Thyroid gland (tissue), 4 donors: Measurements from ENCODE around the gene UGT1A5. TPM values are rescaled to one million over a fixed set of nuclear protein-coding genes. Genes with fewer than 3 reads are reported as not detected.

ENCODE experiments used
- DNase-seq, 2 donors: peaks; one replicate each; pipeline ENCODE4 v3.0.0-alpha.2; 2019
- H3K27ac ChIP-seq, 3 donors: fragments of 200-600 bp; sonication (generic); 1 replicate in 2 of 3; 2 replicates in 1 of 3; pipeline ENCODE4 v1.5.1; 2016 to 2019; ENCODE audit warnings: mild to moderate bottlenecking in 1 of 3, moderate library complexity in 1 of 3
- H3K27me3 ChIP-seq: fragments of 200-600 bp; sonication (generic); one replicate; pipeline ENCODE4 v1.5.1; 2019
- H3K36me3 ChIP-seq, 2 donors: fragments of 200-600 bp; sonication (generic); one replicate each; pipeline ENCODE4 v1.5.1; 2016 to 2019
- H3K4me1 ChIP-seq, 2 donors: fragments of 200-600 bp; sonication (generic); one replicate each; pipeline ENCODE4 v1.5.1; 2017 to 2019
- H3K4me3 ChIP-seq, 3 donors: fragments of 200-600 bp; sonication (generic); replicated peaks in 1 of 3; 1 replicate in 2 of 3; 2 replicates in 1 of 3; pipeline ENCODE4 v1.5.1; 2016; ENCODE audit warnings: mild to moderate bottlenecking in 1 of 3
- H3K9me3 ChIP-seq: fragments of 200-600 bp; sonication (generic); one replicate; pipeline ENCODE4 v1.5.1; 2017
- CTCF ChIP-seq, 6 experiments: fragments of 200-600 bp in 3 of 6; fragments of 450-650 bp in 3 of 6; sonication (generic) in 3 of 6; IDR thresholded peaks; one replicate each; pipeline ENCODE4 v1.5.1; 2016 to 2019; ENCODE audit warnings: antibody characterized with exemption in 6 of 6, mild to moderate bottlenecking in 2 of 6, inconsistent platforms in 1 of 6, moderate library complexity in 1 of 6
- POLR2A ChIP-seq, 2 donors: fragments of 450-650 bp; IDR thresholded peaks; one replicate each; pipeline ENCODE4 v1.6.1; 2017; ENCODE audit warnings: antibody characterized with exemption in 2 of 2, mild to moderate bottlenecking in 2 of 2, moderate library complexity in 1 of 2
- WGBS, 2 donors: methylation state at CpG; one replicate each; pipeline ENCODE4 v1.1.5; 2017; 5-methylcytosine and 5-hydroxymethylcytosine counted together
- intact Hi-C: fragments of 100-400 bp; cut with DNase I; formaldehyde crosslinking; loops from one replicate; pipeline ENCODE4 v1.15.1; 2023
- total RNA-seq, 4 donors: library from RNA; depleted of rRNA; stranded (reverse); fragments of >200 nt; gene quantifications; one replicate each; pipeline ENCODE4 v1.2.3, GENCODE V29; 2016

UGT1A5 gene
- total RNA-seq, 4 donors from 2014 or later: 0.89 to 2.9 (median 1.3) TPM

- Histone ChIP-seq H3K9me3 (no peaks in the 10 kb centered on the region), H3K36me3 (no peaks in the 10 kb centered on the region), H3K4me1 (no peaks in the 10 kb centered on the region), H3K4me3 (no peak overlapping the region), H3K27ac (no peak overlapping the region), H3K27me3 (no peaks in the 10 kb centered on the region)
- TF ChIP-seq POLR2A (IDR thresholded peaks at IDR 0.05): no peak
- no peak for TF ChIP-seq CTCF (IDR thresholded peaks at IDR 0.05)
- DNase-seq: no peak
- WGBS, 2 donors: 86 to 99% methylated on average over 5 of the region's 5 CpGs
- intact Hi-C loops: no loop called here
Measured at GRCh38 chr2:233773854-233774253, 61.1 kb downstream of the UGT1A5 start.

GRCh38 chr2:233775414-233775813, 62.7 kb downstream of the UGT1A5 start:
- Histone ChIP-seq H3K4me1 (no peaks in the 10 kb centered on the region), H3K36me3 (no peaks in the 10 kb centered on the region), H3K9me3 (no peaks in the 10 kb centered on the region), H3K27me3 (no peaks in the 10 kb centered on the region), H3K4me3 (no peak overlapping the region), H3K27ac (no peak overlapping the region)
- WGBS, 2 donors: 89 to 97% methylated on average over 4 to 6 of the region's 6 CpGs
- intact Hi-C loops: no loop called here
- DNase-seq: no peak
- TF ChIP-seq CTCF (IDR thresholded peaks at IDR 0.05) (no peak), POLR2A (IDR thresholded peaks at IDR 0.05) (no peak)

- intact Hi-C loops: no loop called here
- no peak within 1 kb of the TSS for H3K27ac ChIP-seq
- H3K27me3 ChIP-seq: no peaks in the 10 kb centered on the region
- no peaks in the 10 kb centered on the region for H3K36me3 ChIP-seq
- H3K4me3 ChIP-seq: no peak within 1 kb of the TSS
- no peak for TF ChIP-seq POLR2A (IDR thresholded peaks at IDR 0.05)
- TF ChIP-seq CTCF (IDR thresholded peaks at IDR 0.05): no peak
- no peaks in the 10 kb centered on the region for H3K4me1 ChIP-seq
- no peak for DNase-seq
- 89 to 92% methylated on average over 2 of the region's 2 CpGs for whole genome bisulfite sequencing, 2 donors
- H3K9me3 ChIP-seq: no peaks in the 10 kb centered on the region
Measured at GRCh38 chr2:233778030-233778429, 65.3 kb downstream of the UGT1A5 start, which contains the start of gene MROH2A. Gene MROH2A, plus strand, starts transcription at chr2:233778330. Its CDS starts 1,029 bp downstream, at chr2:233779359.

GRCh38 chr2:233779722-233780121, 67.0 kb downstream of the UGT1A5 start:
- Histone ChIP-seq H3K4me3 (no peak overlapping the region), H3K27me3 (no peaks in the 10 kb centered on the region), H3K9me3 (no peaks in the 10 kb centered on the region), H3K36me3 (no peaks in the 10 kb centered on the region), H3K27ac (no peak overlapping the region), H3K4me1 (no peaks in the 10 kb centered on the region)
- DNase-seq: no peak
- no peak for TF ChIP-seq CTCF (IDR thresholded peaks at IDR 0.05)
- TF ChIP-seq POLR2A (IDR thresholded peaks at IDR 0.05): no peak
- intact Hi-C loops: no loop called here
- 93 to 94% methylated on average over 3 to 4 of the region's 4 CpGs for whole genome bisulfite sequencing, 2 donors

GRCh38 chr2:233780771-233781170, 68.1 kb downstream of the UGT1A5 start:
- Histone ChIP-seq H3K27ac (no peak overlapping the region), H3K9me3 (no peaks in the 10 kb centered on the region), H3K4me1 (no peaks in the 10 kb centered on the region), H3K36me3 (no peaks in the 10 kb centered on the region), H3K4me3 (no peak overlapping the region), H3K27me3 (no peaks in the 10 kb centered on the region)
- WGBS, 2 donors: 88 to 89% methylated on average over 4 of the region's 4 CpGs
- TF ChIP-seq CTCF (IDR thresholded peaks at IDR 0.05) (no peak), POLR2A (IDR thresholded peaks at IDR 0.05) (no peak)
- intact Hi-C loops: no loop called here
- DNase-seq: no peak
